ENCODE data around the gene REV1. TPM values are rescaled to one million over a fixed set of nuclear protein-coding genes. Genes with fewer than 3 reads are reported as not detected.

REV1 gene
- total RNA-seq, 1 donor from 2014 or later = 40.2 TPM

GRCh38 chr2:99487906-99488305, 1.9 kb downstream of the REV1 start:
- peak overlapping the region; percentile 42 for H3K27ac Mint-ChIP-seq (ENCODE audit: unreplicated experiment)
- H3K27me3 Mint-ChIP-seq (ENCODE audit: unreplicated experiment) = peaks cover 10% of the 10 kb centered on the region
- peaks cover 11% of the 10 kb centered on the region for H3K36me3 Mint-ChIP-seq (ENCODE audit: low read depth, unreplicated experiment)
- H3K4me3 Mint-ChIP-seq (ENCODE audit: unreplicated experiment) = no peak overlapping the region
- no peak for DNase-seq (ENCODE audit: low spot score)
- peaks cover 24% of the 10 kb centered on the region for H3K4me1 Mint-ChIP-seq (ENCODE audit: unreplicated experiment)
- no peaks in the 10 kb centered on the region for H3K9me3 Mint-ChIP-seq (ENCODE audit: unreplicated experiment)
- no peak for TF ChIP-seq CTCF (IDR thresholded peaks at IDR 0.05; ENCODE audit: unreplicated experiment)

- H3K4me1 Mint-ChIP-seq (ENCODE audit: unreplicated experiment) = peaks cover 24% of the 10 kb centered on the region
- H3K27ac Mint-ChIP-seq (ENCODE audit: unreplicated experiment) = no peak overlapping the region
- no peak for TF ChIP-seq CTCF (IDR thresholded peaks at IDR 0.05; ENCODE audit: unreplicated experiment)
- H3K9me3 Mint-ChIP-seq (ENCODE audit: unreplicated experiment) = no peaks in the 10 kb centered on the region
- H3K4me3 Mint-ChIP-seq (ENCODE audit: unreplicated experiment) = no peak overlapping the region
- H3K36me3 Mint-ChIP-seq (ENCODE audit: low read depth, unreplicated experiment) = peaks cover 11% of the 10 kb centered on the region
- no peak for DNase-seq (ENCODE audit: low spot score)
- H3K27me3 Mint-ChIP-seq (ENCODE audit: unreplicated experiment) = peaks cover 12% of the 10 kb centered on the region
Measured at GRCh38 chr2:99485824-99486223, 4.0 kb downstream of the REV1 start.

GRCh38 chr2:99485411-99485810, 4.4 kb downstream of the REV1 start:
- H3K4me3 Mint-ChIP-seq (ENCODE audit: unreplicated experiment) = no peak overlapping the region
- H3K27ac Mint-ChIP-seq (ENCODE audit: unreplicated experiment) = no peak overlapping the region
- no peak for DNase-seq (ENCODE audit: low spot score)
- peaks cover 10% of the 10 kb centered on the region for H3K27me3 Mint-ChIP-seq (ENCODE audit: unreplicated experiment)
- no peak for TF ChIP-seq CTCF (IDR thresholded peaks at IDR 0.05; ENCODE audit: unreplicated experiment)
- H3K9me3 Mint-ChIP-seq (ENCODE audit: unreplicated experiment) = no peaks in the 10 kb centered on the region
- peaks cover 24% of the 10 kb centered on the region for H3K4me1 Mint-ChIP-seq (ENCODE audit: unreplicated experiment)
- peaks cover 11% of the 10 kb centered on the region for H3K36me3 Mint-ChIP-seq (ENCODE audit: low read depth, unreplicated experiment)

- no peak overlapping the region for H3K4me3 Mint-ChIP-seq (ENCODE audit: unreplicated experiment)
- peaks cover 24% of the 10 kb centered on the region for H3K4me1 Mint-ChIP-seq (ENCODE audit: unreplicated experiment)
- no peaks in the 10 kb centered on the region for H3K9me3 Mint-ChIP-seq (ENCODE audit: unreplicated experiment)
Measured at GRCh38 chr2:99484205-99484604, 5.6 kb downstream of the REV1 start.

GRCh38 chr2:99481941-99482340, 7.9 kb downstream of the REV1 start:
- H3K9me3 Mint-ChIP-seq (ENCODE audit: unreplicated experiment) = no peaks in the 10 kb centered on the region
- H3K4me1 Mint-ChIP-seq (ENCODE audit: unreplicated experiment) = peaks cover 15% of the 10 kb centered on the region
- H3K4me3 Mint-ChIP-seq (ENCODE audit: unreplicated experiment) = no peak overlapping the region
- DNase-seq (ENCODE audit: low spot score) = no peak
- TF ChIP-seq CTCF (IDR thresholded peaks at IDR 0.05; ENCODE audit: unreplicated experiment) = no peak
- H3K36me3 Mint-ChIP-seq (ENCODE audit: low read depth, unreplicated experiment) = no peaks in the 10 kb centered on the region
- peaks cover 1% of the 10 kb centered on the region for H3K27me3 Mint-ChIP-seq (ENCODE audit: unreplicated experiment)
- no peak overlapping the region for H3K27ac Mint-ChIP-seq (ENCODE audit: unreplicated experiment)

More at GRCh38 chr2:99484205-99484604, 5.6 kb downstream of the REV1 start:
- no peak for DNase-seq (ENCODE audit: low spot score)
- Mint-ChIP-seq H3K27me3 (ENCODE audit: unreplicated experiment) (peaks cover 9% of the 10 kb centered on the region), H3K27ac (ENCODE audit: unreplicated experiment) (no peak overlapping the region), H3K36me3 (ENCODE audit: low read depth, unreplicated experiment) (peaks cover 11% of the 10 kb centered on the region)
- no peak for TF ChIP-seq CTCF (IDR thresholded peaks at IDR 0.05; ENCODE audit: unreplicated experiment)
